Jurkat, Clone E6-1 (cell line): ENCODE results near the gene KIAA1217.
A peak's percentile ranks its signal among the peaks of the same experiment; 100 is the strongest.

Experiments used
- DNase-seq: peaks from one replicate; pipeline ENCODE4 v3.0.0-alpha.2; 2011; ENCODE audit warnings: low read depth, low spot score
- H3K4me3 ChIP-seq: 2 replicates; pipeline ENCODE4 v1.5.1; 2011; ENCODE audit warnings: mild to moderate bottlenecking, low read length, control low read depth, moderate library complexity

The KIAA1217 gene

DNA sequence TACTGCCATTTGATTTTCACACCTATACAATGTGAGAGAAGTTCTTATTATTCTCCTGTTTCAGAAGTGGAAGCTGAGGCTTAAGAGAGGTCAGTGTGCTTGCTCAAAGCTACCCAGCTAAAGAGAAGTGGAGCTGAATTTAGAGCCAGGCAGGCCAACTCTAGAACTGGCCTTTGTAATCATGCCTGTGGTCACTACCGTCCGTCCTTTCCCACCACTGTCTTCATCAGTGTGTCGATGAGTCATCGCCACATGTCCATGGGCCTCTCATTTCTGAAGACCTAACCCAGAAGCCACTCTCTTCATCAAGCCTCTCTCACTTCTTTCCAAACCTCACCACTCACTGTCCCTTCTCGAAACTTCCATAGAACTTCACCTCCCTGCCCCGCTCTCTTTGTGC, 237.8 kb downstream of the KIAA1217 start:
- no peak for DNase-seq
- no peak overlapping the region for H3K4me3 ChIP-seq

DNA sequence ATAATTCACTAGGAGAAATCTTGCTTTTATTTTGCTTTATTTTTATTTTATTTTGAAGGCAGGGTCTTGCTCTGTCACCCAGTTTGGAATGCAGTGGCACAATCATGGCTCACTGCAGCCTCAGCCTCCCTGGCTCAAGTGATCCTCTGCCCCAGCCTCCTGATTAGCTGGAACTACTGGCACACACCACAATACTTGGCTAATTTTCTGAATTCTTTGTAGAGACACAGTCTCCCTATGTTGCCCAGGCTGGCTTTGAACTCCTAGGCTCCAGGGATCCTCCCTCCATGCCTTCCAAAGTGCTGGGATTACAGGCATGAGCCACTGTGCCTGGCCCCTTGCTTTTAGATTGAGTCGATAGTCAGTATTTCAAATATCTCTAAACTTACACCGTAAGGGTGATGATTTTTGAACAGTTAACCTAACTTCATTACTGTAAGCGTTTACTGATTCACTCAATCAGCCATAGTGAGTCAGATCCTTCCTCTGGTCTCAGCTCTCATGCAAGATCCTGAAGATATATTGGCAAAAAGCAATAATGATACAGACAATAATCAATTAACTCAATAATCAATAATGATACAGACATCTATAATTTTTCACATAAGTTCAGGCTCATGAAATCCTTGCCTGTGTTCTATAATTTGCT, 239.5 kb downstream of the KIAA1217 start:
- DNase-seq, result no peak
- H3K4me3 ChIP-seq, result no peak overlapping the region

DNA sequence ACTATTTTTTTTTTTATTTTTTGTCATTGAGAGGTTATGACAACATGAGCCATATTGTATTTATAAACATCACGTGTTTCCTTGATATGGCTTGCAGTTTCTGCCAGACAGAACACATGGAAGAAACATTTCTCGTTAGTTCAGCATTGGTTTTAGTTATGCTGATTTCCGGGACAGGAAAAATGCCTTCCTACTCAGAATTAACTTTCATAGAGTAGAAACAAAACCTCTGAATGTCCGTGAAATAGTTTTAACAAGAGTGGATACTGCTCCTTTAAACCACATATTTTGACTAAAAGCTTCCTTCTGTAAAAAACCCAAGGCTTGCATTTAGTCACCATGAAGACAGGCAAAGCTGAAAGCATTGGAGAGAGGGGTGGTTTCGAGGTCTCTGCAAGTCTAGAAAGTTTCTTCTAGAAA, 240.4 kb downstream of the KIAA1217 start:
- H3K4me3 ChIP-seq, result no peak overlapping the region
- no peak for DNase-seq

DNA sequence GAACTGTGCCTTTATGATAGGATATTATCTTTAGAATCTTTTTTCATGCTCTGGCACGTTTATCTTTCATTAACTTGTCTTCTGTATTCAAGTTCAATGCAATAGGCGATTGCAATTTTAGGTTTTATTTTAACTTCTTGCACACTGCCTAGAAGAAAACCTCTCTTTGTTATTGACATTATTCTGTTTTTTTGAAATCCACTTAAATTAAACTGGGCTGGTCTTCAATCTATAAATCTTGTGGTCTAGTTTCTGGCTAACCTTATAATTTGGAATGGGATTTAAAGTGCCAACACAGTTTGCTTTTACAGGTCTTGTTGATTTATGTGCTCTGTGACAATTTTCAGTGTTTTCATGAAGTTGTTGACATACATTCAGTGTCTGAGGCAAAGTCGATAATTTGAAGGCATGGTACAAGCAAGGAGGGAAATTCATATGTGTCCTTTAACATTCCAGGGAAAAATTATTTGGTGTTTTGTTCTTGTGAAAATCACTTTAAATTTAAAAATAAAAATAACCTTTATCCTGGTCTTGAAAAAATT, 240.9 kb downstream of the KIAA1217 start:
- DNase-seq, result no peak
- no peak overlapping the region for H3K4me3 ChIP-seq

DNA sequence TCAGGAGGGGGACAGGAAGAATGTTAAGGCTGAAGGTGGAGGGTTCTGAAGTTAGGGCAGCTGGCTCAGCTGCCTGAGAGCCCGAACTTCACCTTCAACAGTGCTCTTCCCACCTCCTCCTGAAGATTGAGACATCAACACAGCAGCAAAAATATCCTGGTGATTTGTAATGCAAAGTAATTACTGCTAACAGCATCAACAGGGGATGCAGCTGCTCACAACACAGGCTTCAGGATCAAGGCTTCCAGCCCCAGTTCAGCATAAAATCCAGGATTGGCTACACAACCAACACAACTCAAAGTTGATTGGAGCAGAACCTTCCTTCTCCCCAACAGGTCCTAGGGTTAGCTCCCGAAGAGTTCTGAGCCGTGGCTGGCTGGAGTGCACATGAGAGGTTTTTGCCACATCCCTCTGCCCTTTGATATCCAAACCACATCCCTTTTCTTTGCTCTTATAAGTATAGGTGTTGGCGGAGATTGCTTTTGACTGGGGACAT, 242.4 kb downstream of the KIAA1217 start:
- peak; percentile 87 for DNase-seq
- no peak overlapping the region for H3K4me3 ChIP-seq

DNA sequence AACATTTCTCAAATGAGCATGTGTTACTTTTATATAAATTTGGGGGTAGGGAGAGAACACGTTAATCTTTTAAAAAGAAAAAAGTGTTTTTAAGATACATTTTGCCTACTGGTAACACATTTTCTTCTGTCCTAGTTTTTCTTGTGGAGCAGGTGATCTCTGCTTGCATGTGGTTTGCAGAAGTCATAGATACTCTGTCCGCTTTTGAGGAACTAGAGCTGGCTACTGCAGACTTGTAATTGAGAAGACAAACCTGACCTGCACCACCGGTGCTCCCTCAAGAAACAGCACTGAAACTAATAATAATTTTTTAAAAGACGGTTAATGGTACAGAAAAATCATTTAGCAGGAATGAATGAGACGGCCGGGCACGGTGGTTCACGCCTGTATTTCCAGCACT, 243.1 kb downstream of the KIAA1217 start:
- no peak for DNase-seq
- no peak overlapping the region for H3K4me3 ChIP-seq

DNA sequence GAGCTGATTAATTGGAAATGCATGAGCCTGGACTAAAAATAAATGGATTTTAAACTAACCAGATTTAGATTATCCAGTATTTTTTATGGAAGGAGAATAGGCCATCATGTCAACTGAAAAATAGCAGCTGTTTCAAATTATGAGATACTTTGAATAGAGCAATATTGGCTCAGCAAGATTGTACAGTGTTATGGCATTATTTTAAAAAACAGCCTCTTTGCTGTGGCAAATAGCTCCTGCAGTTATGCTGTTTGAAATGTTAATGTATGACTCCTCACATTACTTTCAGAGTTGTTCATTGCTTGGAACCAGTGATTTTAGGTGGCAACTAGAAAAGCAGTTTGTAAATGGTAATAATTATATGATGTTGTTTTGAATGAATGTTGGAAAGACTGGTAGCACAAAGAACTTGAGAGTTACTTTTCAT, 244.5 kb downstream of the KIAA1217 start:
- no peak for DNase-seq

DNA sequence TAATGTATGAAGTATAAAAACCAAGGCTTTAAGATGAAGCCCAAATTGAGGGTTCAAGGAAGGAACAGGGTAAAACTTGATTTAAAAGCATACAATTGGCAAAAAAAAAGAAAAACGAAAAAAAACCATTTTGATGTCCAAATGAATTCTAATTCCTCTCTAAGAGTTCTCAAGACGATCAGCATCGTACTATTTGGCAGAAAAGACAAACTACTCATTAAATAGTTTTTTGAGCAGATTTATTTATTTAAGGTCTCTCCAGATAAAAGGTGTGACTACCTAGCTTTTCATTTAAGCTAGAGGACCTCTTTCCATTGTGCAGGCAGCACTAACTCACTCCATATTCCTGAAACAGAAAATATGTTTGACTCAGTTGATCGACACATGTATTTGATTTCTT, 245.0 kb downstream of the KIAA1217 start:
- H3K4me3 ChIP-seq, result no peak overlapping the region
- no peak for DNase-seq

More for the DNA sequence above, 244.5 kb downstream of the KIAA1217 start:
- H3K4me3 ChIP-seq, result no peak overlapping the region

DNA sequence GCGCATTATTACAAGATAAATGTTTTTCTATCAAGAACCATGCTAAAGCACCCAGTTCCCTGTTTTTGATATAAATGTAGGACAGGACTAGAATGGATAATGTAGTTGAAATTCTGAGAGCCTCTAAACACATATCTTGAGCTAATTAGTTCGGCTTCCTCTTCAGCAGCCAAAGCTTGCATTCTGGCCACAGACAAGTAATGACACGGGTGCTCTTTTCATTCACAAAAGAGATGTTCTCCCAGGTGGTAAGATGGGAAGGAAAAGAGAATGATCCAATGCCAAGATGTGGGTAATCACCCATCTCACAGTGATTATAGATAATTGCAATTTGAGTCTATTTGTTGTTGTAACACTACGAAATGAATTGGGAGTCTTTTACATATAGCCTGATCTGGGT, 246.5 kb downstream of the KIAA1217 start:
- no peak for DNase-seq
- H3K4me3 ChIP-seq, result no peak overlapping the region

DNA sequence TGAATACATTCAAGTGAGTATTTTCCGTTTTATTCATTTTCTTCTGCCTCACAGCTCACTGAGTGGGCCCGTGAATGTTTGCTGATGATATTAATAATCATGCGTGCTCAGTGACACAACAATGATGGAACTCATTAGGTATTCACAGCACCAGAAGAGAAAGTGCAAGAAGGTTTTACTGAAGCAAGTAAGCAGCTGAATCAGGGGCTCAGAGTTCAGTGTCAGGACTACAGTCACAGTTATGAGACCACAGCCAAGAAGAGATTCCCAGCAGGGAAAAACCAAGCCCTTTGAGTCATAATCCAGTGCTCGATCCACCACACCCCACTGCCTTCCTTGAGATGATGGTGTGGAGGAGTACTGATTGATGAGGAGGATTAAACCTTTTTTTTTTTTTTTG, 247.4 kb downstream of the KIAA1217 start:
- H3K4me3 ChIP-seq, result no peak overlapping the region
- no peak for DNase-seq

DNA sequence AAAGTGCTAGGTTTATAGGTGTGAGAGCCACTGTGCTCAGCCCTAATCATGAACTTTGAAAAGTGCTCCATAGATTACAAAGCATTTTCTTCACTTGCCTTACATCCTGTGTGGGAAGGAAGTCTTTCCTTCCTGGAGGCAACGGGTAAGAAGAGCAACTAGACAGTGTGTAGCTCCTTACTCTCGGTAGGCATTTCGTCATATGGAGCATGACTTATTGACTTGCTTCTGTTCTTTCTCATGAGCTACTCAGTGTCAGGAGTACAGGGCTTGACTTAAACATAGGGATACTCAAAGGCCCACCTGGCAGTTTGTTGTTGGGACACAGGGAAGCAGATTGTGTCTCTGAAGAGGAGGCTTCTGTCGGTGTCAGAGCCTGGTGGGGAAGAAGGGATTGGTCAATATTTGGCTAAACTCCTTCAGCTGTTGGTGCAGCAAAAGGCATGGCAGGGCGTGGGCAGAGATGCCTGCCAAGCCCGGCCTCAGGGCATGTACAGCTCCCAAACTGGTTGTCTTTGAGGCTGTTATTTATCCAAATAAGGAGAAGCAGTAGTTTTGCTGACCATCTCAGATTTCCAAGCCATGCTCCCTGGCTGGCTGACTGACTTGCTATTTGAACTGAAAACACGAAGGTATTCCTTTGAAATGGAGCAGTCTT, 248.9 kb downstream of the KIAA1217 start:
- no peak overlapping the region for H3K4me3 ChIP-seq
- peak; percentile 50 for DNase-seq

DNA sequence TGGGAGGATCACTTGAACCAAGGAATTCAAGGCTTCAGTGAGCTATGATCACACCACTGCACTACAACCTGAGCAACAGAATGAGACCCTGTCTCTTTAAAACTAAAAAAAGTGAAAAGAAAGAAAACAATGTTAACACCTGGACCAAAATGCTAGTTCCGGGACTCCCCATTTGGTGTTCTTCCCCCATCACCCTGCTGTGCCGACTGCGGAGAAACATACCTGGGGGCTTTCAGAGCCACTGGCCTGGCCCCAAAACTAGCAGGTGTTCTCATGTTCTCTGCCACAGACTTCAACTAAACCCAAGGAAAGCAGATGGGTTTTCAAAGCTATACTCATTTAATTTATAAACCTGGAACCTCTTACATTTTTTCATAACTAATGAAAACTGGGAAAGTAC, 250.9 kb downstream of the KIAA1217 start:
- no peak overlapping the region for H3K4me3 ChIP-seq
- DNase-seq, result no peak

DNA sequence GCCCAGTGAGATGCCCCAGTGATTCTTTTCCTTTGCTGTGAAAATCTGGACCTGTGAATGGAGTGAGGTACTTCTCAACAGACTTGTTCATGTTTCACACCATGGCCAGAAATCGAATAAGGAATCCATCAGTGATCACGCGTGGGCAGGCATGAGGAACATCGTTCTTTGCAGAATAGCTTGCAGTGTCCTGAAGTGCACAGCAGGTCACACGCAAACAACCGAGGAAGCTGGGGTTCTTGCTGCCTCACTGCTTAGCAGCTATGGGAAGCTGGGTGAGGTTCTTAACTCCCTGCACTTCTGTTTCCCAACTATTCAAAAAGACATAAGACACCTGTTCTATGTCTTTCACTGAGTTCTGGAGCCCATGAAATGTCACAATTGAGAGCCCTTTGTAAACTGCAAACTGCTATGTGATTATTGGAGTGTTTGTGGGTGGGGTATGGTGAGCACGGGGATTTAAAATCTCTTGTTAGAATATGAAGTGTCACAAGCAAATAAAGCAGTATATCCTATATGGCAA, 253.4 kb downstream of the KIAA1217 start:
- DNase-seq, result no peak
- H3K4me3 ChIP-seq, result no peak overlapping the region

DNA sequence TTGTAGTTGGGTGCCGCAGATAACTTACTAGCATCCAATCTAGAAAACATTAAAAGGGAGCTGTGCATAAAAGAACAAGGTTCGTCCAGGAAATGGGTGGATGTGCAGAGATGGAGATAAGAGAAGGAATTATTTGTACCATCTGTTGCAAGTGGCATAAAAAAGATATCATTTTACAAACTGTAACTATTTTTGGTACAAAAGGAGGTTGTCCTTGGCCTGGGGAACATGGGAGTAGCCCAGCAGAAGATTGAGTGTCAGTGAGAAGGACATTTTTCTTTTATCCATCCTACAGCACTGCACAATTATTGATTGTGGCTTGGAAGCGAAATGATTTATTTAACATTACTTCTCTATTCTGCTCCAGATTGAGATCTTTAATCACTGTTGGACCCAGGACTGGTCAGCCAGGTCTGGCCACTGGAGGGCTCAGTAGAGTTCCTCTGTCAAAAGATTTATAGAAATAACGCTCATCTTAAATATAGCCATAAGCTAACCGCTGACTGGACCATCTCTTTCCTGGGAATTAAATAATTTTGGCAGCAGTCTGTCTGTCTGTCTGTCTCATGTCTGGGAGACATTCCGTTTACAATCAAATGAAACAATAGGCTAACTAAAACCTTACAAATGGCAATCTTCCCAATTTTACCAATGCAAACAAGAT, 254.1 kb downstream of the KIAA1217 start:
- peak; percentile 55 for DNase-seq
- H3K4me3 ChIP-seq, result no peak overlapping the region

DNA sequence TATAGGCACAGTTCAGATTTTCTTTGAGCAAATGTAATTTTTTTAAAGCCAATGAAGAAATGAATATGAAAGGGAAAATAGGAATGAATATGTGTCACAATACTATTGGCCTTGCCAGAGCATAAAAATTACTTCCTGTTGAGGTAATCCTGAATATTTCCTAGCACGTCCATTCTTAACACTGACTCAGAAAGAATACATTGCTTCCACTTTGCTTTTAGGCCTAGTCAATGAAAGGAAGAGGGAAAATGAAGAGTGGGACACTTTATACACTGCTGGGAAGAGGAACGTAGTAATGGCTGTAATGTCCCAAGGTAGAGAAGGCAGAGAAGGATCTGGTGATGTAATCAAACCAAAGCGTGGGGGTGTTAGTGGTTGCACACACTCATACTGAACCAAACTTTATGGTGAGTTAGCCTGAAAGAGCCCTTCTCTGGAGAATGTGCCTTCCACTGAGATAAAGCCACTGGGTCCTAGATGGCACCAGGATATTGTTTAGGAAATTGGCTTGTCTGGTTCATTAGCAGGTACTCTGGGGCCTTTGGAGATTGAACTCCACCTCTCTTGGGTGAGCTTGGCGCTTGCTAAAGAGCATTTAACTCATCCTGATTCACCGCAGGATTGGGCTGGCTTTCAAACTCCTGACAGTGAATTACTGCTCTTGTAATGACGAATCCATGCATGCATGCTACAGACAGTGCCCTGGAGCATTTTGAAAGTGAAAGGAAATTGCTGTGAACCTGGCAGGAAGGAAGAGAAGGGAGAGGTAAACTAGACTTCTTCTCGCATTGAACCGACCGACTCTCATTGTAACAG, 254.9 kb downstream of the KIAA1217 start:
- no peak overlapping the region for H3K4me3 ChIP-seq
- peak; percentile 45 for DNase-seq

DNA sequence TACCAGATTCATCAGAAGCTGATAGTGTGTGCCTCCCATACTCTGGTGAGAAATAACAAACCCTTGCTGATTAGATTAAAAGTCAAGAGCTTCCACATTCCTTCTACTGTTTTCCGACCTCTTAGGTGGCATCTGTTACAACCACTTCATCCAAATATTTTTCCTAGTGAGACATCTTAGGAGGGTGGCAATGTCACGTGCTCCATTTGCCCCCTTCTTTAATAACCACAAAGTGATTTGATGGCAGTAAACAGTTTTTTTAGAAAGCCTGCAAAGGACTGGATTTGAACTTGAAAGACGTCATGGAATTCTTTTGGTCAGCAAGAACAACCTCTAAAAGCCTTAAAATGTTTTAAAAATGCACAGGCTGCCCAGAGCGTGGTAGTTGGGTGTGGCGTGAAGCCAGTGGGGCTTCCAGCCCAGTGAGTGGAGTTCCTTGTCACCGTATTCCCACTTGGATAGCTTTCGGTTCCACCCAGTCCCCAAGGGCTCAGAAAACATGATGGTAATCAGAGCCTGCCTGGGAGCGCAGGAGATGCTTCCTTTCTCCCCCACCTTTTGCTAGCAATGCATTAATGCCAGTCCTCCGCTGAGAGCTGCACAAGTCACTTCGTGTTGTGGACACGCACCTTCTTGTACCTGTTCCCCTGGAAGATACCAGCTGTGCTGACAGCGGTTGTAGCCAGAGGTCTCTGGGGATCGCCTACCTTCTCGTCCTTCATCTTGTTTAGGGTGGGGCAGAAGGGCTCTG, 256.4 kb downstream of the KIAA1217 start:
- no peak for DNase-seq
- no peak overlapping the region for H3K4me3 ChIP-seq

DNA sequence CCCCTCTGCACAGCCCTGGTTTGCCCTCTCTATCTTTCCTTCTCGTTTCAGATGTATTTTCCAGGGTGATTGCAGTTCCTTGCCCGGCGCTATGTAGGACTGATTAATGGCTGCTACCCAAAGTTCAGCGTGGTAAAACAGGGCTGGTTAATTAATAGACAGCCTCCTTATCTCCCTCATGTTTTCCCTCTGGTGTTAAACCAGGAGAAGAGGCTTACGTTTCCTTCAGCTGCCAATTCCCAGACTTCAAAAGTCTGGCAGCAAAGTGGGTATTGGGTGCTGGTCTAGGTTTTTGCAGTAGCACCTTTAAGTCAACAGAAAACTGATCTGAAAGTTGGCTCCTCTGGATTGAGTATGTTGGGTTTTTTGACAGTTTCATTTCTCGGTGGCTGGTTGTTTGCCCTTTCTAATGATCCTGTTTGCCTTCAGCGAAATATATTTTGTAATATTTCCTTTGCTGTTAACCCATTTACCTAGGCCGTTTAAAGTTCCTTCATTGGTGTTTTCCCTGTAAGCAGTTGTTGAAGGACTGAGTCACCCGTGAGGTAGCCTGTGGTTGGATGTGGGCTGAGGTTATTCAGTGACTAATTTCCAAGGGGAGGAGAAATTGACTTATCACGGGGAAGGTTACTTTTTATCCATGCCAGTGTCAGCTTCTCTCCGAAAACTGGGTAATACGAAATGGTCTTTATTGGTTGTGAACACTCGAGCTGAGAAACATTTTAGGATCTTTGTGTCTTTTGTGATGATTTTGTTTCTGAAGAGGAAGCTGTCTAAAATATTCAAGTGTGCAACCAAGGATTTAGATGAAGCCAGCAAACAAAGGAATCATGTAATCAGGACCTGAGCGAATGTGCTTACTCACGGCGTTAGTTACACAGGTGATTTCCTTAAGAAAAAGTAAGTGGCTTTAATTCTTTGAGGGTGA, 257.2 kb downstream of the KIAA1217 start:
- no peak overlapping the region for H3K4me3 ChIP-seq
- no peak for DNase-seq
